GM12878 (cell line): ENCODE data around the gene KRT73. TPM values are rescaled to one million over a fixed set of nuclear protein-coding genes. Genes with fewer than 3 reads are reported as not detected.

ENCODE experiments used
- ATAC-seq: fragments of 200-7000 bp; cut with Tn5 transposase; 3 replicates; pipeline ENCODE4 v1.9.1; 2020; ENCODE audit warnings: mild to moderate bottlenecking, moderate library complexity
- BruUV-seq: library from RNA; stranded (reverse); fragments of 400-500 nt; replicated peaks from 2 replicates; lab custom pipeline; 2021; lab: Mats Ljungman, UMichigan
- CTCF ChIA-PET: fragments of 300-600 bp; sonication (Branson Sonifier 250); formaldehyde crosslinking; extraction: SDS; loops from one replicate; lab custom pipeline; 2021; ENCODE audit warnings: inconsistent platforms; lab: Yijun Ruan, JAX
- POLR2A ChIA-PET: fragments of 350-600 bp; formaldehyde crosslinking; extraction: SDS; loops from one replicate; lab custom pipeline; 2021; ENCODE audit warnings: inconsistent platforms; lab: Charles Lee
- RAD21 ChIA-PET: fragments of 300-600 bp; sonication (Branson Sonifier 250); formaldehyde crosslinking; loops from one replicate; lab custom pipeline; 2023; ENCODE audit warnings: antibody characterized with exemption; ENCODE audit not compliant: unreplicated experiment; lab: Charles Lee
- SMC1A ChIA-PET: fragments of 300-600 bp; sonication (Branson Sonifier 250); formaldehyde crosslinking; loops from one replicate; lab custom pipeline; 2023; ENCODE audit not compliant: unreplicated experiment, uncharacterized antibody; lab: Charles Lee
- DNase-seq: peaks from one replicate; pipeline ENCODE4 v3.0.0-alpha.2; 2011; ENCODE audit warnings: low read depth, low spot score
- FAIRE-seq: peaks from 3 replicates; lab custom pipeline; 2011; peaks lifted over from hg19 to GRCh38; lab: Jason Lieb, UNC
- H2AFZ ChIP-seq: 2 replicates; pipeline ENCODE4 v1.6.0; 2011; ENCODE audit warnings: low read depth, low read length, control low read depth; ENCODE audit not compliant: control insufficient read depth
- H3K27ac ChIP-seq: 2 replicates; pipeline ENCODE4 v1.5.1; 2011; ENCODE audit warnings: control low read depth; ENCODE audit not compliant: control insufficient read depth, insufficient read depth
- H3K27me3 ChIP-seq, 2 experiments: replicated peaks in 1 of 2; 2 replicates each; pipeline versions ENCODE4 v1.6.0 to v1.6.1; 2011; ENCODE audit warnings: low read length in 1 of 2; ENCODE audit not compliant: control insufficient read depth in 2 of 2, insufficient read depth in 2 of 2
- H3K36me3 ChIP-seq, 2 experiments: 2 replicates each; pipeline ENCODE4 v1.5.1; 2011; ENCODE audit warnings: low read length in 1 of 2; ENCODE audit not compliant: control insufficient read depth in 2 of 2, insufficient read depth in 2 of 2
- H3K4me1 ChIP-seq: 2 replicates; pipeline ENCODE4 v1.6.1; 2011; ENCODE audit warnings: mild to moderate bottlenecking, low read length, moderate library complexity, mixed read lengths; ENCODE audit not compliant: control insufficient read depth, insufficient read depth
- H3K4me2 ChIP-seq: 2 replicates; pipeline ENCODE4 v1.6.0; 2011; ENCODE audit warnings: control low read depth; ENCODE audit not compliant: control insufficient read depth, insufficient read depth
- H3K4me3 ChIP-seq: fragments of 200-600 bp; sonication (generic); 2 replicates; pipeline ENCODE4 v1.5.1; 2016
- H3K79me2 ChIP-seq: 2 replicates; pipeline ENCODE4 v1.6.0; 2011; ENCODE audit warnings: low read length; ENCODE audit not compliant: control insufficient read depth, insufficient read depth
- H3K9ac ChIP-seq: 2 replicates; pipeline ENCODE4 v1.8.0; 2011; ENCODE audit warnings: low read length, control low read depth, mixed read lengths; ENCODE audit not compliant: control insufficient read depth, insufficient read depth
- H3K9me3 ChIP-seq: replicated peaks from 3 replicates; pipeline ENCODE4 v1.5.1; 2011; ENCODE audit warnings: mild to moderate bottlenecking, low read length; ENCODE audit not compliant: control insufficient read depth, insufficient read depth
- H4K20me1 ChIP-seq: 2 replicates; pipeline ENCODE4 v1.6.0; 2011; ENCODE audit not compliant: control insufficient read depth, insufficient read depth
- ATF2 ChIP-seq: IDR thresholded peaks from 2 replicates; pipeline ENCODE4 v1.6.1; 2012; ENCODE audit warnings: low read length, inconsistent platforms
- ATF7 ChIP-seq: fragments of 450-650 bp; IDR thresholded peaks from 2 replicates; pipeline ENCODE4 v1.6.1; 2016; ENCODE audit warnings: low read depth, mild to moderate bottlenecking
- CBFB ChIP-seq: IDR thresholded peaks from 2 replicates; pipeline ENCODE4 v1.6.1; 2016; ENCODE audit warnings: antibody characterized with exemption, low read depth
- CEBPB ChIP-seq, 2 experiments: fragments of 150-350 bp in 1 of 2; IDR thresholded peaks; 2 replicates each; pipeline ENCODE4 v1.6.1; 2012 to 2014; ENCODE audit warnings: low read depth in 2 of 2, low read length in 2 of 2, borderline replicate concordance in 1 of 2, inconsistent platforms in 1 of 2
- CREM ChIP-seq: IDR thresholded peaks from 2 replicates; pipeline ENCODE4 v1.6.1; 2014; ENCODE audit warnings: antibody characterized with exemption, low read depth
- EGR1 ChIP-seq, 2 experiments: IDR thresholded peaks; 1 replicate in 1 of 2; 2 replicates in 1 of 2; pipeline ENCODE4 v1.6.1; 2011 to 2012; ENCODE audit warnings: low read depth in 2 of 2, low read length in 2 of 2, borderline replicate concordance in 1 of 2, mild to moderate bottlenecking in 1 of 2, moderate library complexity in 1 of 2
- FOS ChIP-seq: IDR thresholded peaks from 3 replicates; pipeline ENCODE4 v1.6.1; 2011; ENCODE audit warnings: borderline replicate concordance; ENCODE audit not compliant: insufficient read length; ENCODE audit errors: extremely low read depth
- HDAC2 ChIP-seq: fragments of 200-600 bp; sonication (generic); IDR thresholded peaks from 2 replicates; pipeline ENCODE4 v1.6.1; 2017
- KDM1A ChIP-seq: fragments of 200-600 bp; sonication (generic); IDR thresholded peaks from 2 replicates; pipeline ENCODE4 v1.6.1; 2016; ENCODE audit warnings: borderline replicate concordance
- MTA3 ChIP-seq: IDR thresholded peaks from 2 replicates; pipeline ENCODE4 v1.6.1; 2012; ENCODE audit warnings: low read length, inconsistent platforms, borderline replicate concordance
- MXI1 ChIP-seq: fragments of 150-350 bp; IDR thresholded peaks from 2 replicates; pipeline ENCODE4 v1.6.1; 2011; ENCODE audit warnings: low read depth, mild to moderate bottlenecking, inconsistent platforms, low read length, improper control_type of control experiment
- MYB ChIP-seq: fragments of 150-350 bp; IDR thresholded peaks from 2 replicates; pipeline ENCODE4 v1.6.1; 2014; ENCODE audit warnings: mild to moderate bottlenecking, low read depth, low read length, borderline replicate concordance
- RB1 ChIP-seq: fragments of 450-650 bp; formaldehyde crosslinking; IDR thresholded peaks from 2 replicates; pipeline ENCODE4 v1.6.1; 2017; ENCODE audit warnings: mild to moderate bottlenecking, borderline replicate concordance
- RFX5 ChIP-seq: IDR thresholded peaks from 2 replicates; pipeline ENCODE4 v1.6.1; 2011; ENCODE audit warnings: low read depth, low read length, improper control_type of control experiment
- RUNX3 ChIP-seq: IDR thresholded peaks from 2 replicates; pipeline ENCODE4 v1.6.1; 2012; ENCODE audit warnings: low read length, inconsistent platforms
- SIN3A ChIP-seq: IDR thresholded peaks from 2 replicates; pipeline ENCODE4 v1.6.1; 2012; ENCODE audit warnings: low read depth, low read length, improper control_type of control experiment
- SREBF2 ChIP-seq: IDR thresholded peaks from 2 replicates; pipeline ENCODE4 v1.6.1; 2012; ENCODE audit warnings: mild to moderate bottlenecking, low read length
- YBX1 ChIP-seq: fragments of 450-650 bp; IDR thresholded peaks from 2 replicates; pipeline ENCODE4 v1.6.1; 2016; ENCODE audit warnings: antibody characterized with exemption
- ZNF274 ChIP-seq: IDR thresholded peaks from one replicate; pipeline ENCODE4 v1.8.0; 2011; ENCODE audit not compliant: insufficient read length, insufficient read depth
- WGBS: methylation state at CpG from one replicate; pipeline ENCODE4 v1.1.6; 2016; ENCODE audit warnings: low lambda C conversion rate; ENCODE audit not compliant: insufficient replicate concordance, insufficient coverage; ENCODE audit errors: missing lambda C conversion rate; 5-methylcytosine and 5-hydroxymethylcytosine counted together
- in situ Hi-C: fragments of 300-500 bp; cut with MboI; formaldehyde crosslinking; loops from 9 replicates; pipeline ENCODE4 v1.14.3; 2018; ENCODE audit warnings: mixed read lengths
- intact Hi-C: fragments of 100-400 bp; cut with micrococcal nuclease; formaldehyde crosslinking; loops from one replicate; pipeline ENCODE4 v1.14.2; 2022; ENCODE audit not compliant: unreplicated experiment
- polyA plus RNA-seq, 11 experiments: library from polyadenylated mRNA; depleted of rRNA in 4 of 11; unstranded in 6 of 11; stranded (reverse) in 5 of 11; fragments of >200 nt; fragmentation: Nextera tagmentation in 4 of 11; fragmentation: Illumina TruSeq in 1 of 11; extraction: Ambion mirVana in 4 of 11; extraction: Trizol in 1 of 11; gene quantifications; 1 replicate in 1 of 11; 2 replicates in 10 of 11; pipeline versions ENCODE4 v1.2.1 to v1.2.3, GENCODE V29; 2011 to 2016; ENCODE audit warnings: inconsistent platforms in 2 of 11, missing spikeins in 2 of 11, low read depth in 1 of 11
- total RNA-seq, 4 experiments: library from RNA; depleted of rRNA in 3 of 4; stranded (reverse); fragments of >200 nt in 3 of 4; fragmentation: Illumina TruSeq in 1 of 4; extraction: Trizol in 1 of 4; gene quantifications; 2 replicates each; pipeline versions ENCODE4 v1.2.1 to v1.2.3, GENCODE V29; 2013 to 2021

Gene KRT73
- total and polyA plus RNA-seq, 10 of the 15 experiments (the other 5 are each of a cell fraction or from before 2014, with no cell fraction given), result not detected

- TF ChIP-seq MTA3 (no peak), HDAC2 (no peak), YBX1 (no peak), CEBPB (IDR thresholded peaks at IDR 0.05; ENCODE audit: borderline replicate concordance in 1 of 2, low read depth in 2 of 2, low read length in 2 of 2) (no peak), FOS (no peak)
Measured at GRCh38 chr12:52648012-52648550, 29.7 kb upstream of the KRT73 start (continued).

GRCh38 chr12:52647601-52648000 is 29.2 kb upstream of the KRT73 start:
- BruUV-seq, result no TSS peak

More at GRCh38 chr12:52647601-52648000, 29.2 kb upstream of the KRT73 start:
- TF ChIP-seq SIN3A, result no peak
- no peak for TF ChIP-seq RFX5
- no peak for TF ChIP-seq ZNF274
- no peak for TF ChIP-seq ATF7
- no peak for TF ChIP-seq RUNX3
- TF ChIP-seq CREM, result no peak
- TF ChIP-seq KDM1A, result no peak
- TF ChIP-seq FOS, result no peak
- no peak for TF ChIP-seq ATF2
- no peak for TF ChIP-seq MYB
- no peak for TF ChIP-seq YBX1
- TF ChIP-seq CBFB, result no peak
- no peak for TF ChIP-seq EGR1 (IDR thresholded peaks at IDR 0.05; ENCODE audit: borderline replicate concordance in 1 of 2, low read depth in 2 of 2, low read length in 2 of 2)
- TF ChIP-seq RB1, result no peak
- no peak for TF ChIP-seq SREBF2
- no peak for TF ChIP-seq MXI1
- Histone ChIP-seq H3K36me3 (no peaks in the 10 kb centered on the region), H3K9ac (no peak overlapping the region), H2AFZ (no peak overlapping the region), H3K79me2 (no peaks in the 10 kb centered on the region), H3K27ac (no peak overlapping the region), H4K20me1 (no peaks in the 10 kb centered on the region; the same call in 1 of the 2 replicates), H3K27me3 (peaks cover 2 to 3% of the 10 kb centered on the region in 2 experiments; a peak in 2 of 4 replicates), H3K9me3 (no peaks in the 10 kb centered on the region), H3K4me3 (no peak overlapping the region), H3K4me1 (no peaks in the 10 kb centered on the region), H3K4me2 (no peak overlapping the region)
- ChIA-PET RAD21 (no interaction called here), CTCF (no interaction called here), SMC1A (no interaction called here), POLR2A (no interaction called here)
- WGBS, result 71% methylated on average over 9 of the region's 9 CpGs
- in situ Hi-C loops (no loop called here), intact Hi-C loops (no loop called here)
- DNase-seq (no peak), ATAC-seq (no peak), FAIRE-seq (no peak)
